Immature natural killer cell (primary cell): ENCODE results near the gene ZNF367. TPM values are rescaled to one million over a fixed set of nuclear protein-coding genes. Genes with fewer than 3 reads are reported as not detected.
A peak's percentile ranks its signal among the peaks of the same experiment; 100 is the strongest.

Source experiments
- DNase-seq, 3 donors: peaks; one replicate each; pipeline ENCODE4 v3.0.0; 2022; ENCODE audit warnings: mixed read lengths in 1 of 3
- H3K27ac Mint-ChIP-seq, 6 donors: one replicate each; pipeline ENCODE4 v1.8.0; 2020; ENCODE audit warnings: mixed read lengths in 6 of 6, mild to moderate bottlenecking in 5 of 6, inconsistent platforms in 4 of 6, moderate library complexity in 3 of 6
- H3K27me3 Mint-ChIP-seq, 3 donors: one replicate each; pipeline ENCODE4 v1.8.0; 2020 to 2021; ENCODE audit warnings: low read depth in 3 of 3, mild to moderate bottlenecking in 3 of 3, mixed read lengths in 3 of 3, moderate library complexity in 3 of 3, inconsistent platforms in 1 of 3
- H3K36me3 Mint-ChIP-seq, 3 donors: one replicate each; pipeline ENCODE4 v1.8.0; 2020; ENCODE audit warnings: mixed read lengths in 3 of 3, inconsistent platforms in 2 of 3, mild to moderate bottlenecking in 2 of 3
- H3K4me1 Mint-ChIP-seq, 2 donors: one replicate each; pipeline ENCODE4 v1.8.0; 2020; ENCODE audit warnings: inconsistent platforms in 2 of 2, mild to moderate bottlenecking in 2 of 2, mixed read lengths in 2 of 2, moderate library complexity in 1 of 2
- H3K4me3 Mint-ChIP-seq, 5 donors: one replicate each; pipeline ENCODE4 v1.8.0; 2020; ENCODE audit warnings: mild to moderate bottlenecking in 5 of 5, mixed read lengths in 5 of 5, inconsistent platforms in 3 of 5, moderate library complexity in 3 of 5
- H3K9me3 Mint-ChIP-seq, 6 donors: one replicate each; pipeline ENCODE4 v1.8.0; 2020; ENCODE audit warnings: mild to moderate bottlenecking in 6 of 6, mixed read lengths in 6 of 6, inconsistent platforms in 4 of 6, moderate library complexity in 3 of 6
- polyA plus RNA-seq, 3 donors: library from polyadenylated mRNA; unstranded; fragments of 300-500 nt; fragmentation: Illumina TruSeq; gene quantifications; one replicate each; pipeline ENCODE4 v1.2.3, GENCODE V29; 2021

ZNF367 gene
- 1 to 10 TPM in 1 of 3 donors, under 1 TPM in 2; 0.84 to 1.0 (median 0.84) TPM for polyA plus RNA-seq

DNA sequence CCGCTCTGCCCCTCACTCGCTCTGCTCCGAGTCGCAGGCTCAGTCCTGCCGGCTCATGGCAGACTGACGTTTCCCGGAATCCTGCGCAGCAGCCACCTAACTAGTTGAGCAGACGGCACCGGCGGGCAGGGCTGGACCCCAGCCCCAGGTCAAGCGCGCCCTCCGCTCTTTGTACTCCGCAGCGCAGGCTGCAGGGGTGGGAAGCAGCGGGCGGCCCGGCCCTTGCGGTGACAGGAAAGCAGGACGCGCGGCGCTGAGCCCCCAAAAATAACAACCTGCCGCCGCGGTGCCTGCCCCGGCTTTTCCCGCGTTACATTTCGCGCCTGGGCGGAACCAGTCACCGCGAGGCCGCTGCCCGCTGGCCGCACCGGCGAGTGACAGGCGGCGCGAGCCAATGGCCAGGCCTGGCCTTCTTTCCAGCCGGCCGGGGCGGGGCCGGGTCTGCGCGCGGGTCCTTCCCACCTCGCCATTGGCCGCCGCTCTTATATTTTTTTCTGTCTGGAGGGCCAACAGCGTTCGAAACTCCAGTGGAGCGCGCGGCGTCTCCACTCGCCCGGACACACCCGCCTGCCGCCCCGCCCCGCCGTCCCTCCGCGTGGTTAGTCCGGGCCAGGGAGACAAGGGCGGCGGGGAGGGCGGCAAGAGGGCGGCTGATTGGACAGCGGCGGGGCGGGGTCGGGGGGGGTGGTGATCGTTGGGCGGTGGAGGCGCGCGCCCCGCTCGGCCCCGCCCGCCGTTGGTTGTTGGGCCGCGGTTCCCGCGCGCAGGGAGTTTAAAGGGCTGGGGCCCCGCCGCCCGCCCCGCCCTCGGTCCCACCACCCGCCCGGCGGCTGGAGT, at the start of gene ZNF367:
ZNF367 (minus strand) TSS at position 288 of the 837 bp plus-strand sequence. CDS start 338 bp downstream, outside the sequence.
- H3K27me3 Mint-ChIP-seq, result peaks cover 10 to 17% (median 14%) of the 10 kb centered on the region in 3 donors
- peak; percentile 92 to 94 (median 93) for DNase-seq
- H3K27ac Mint-ChIP-seq, result peak within 1 kb of the TSS; percentile 91 to 99 (median 98)
- peaks cover 32 to 38% of the 10 kb centered on the region in 2 donors for H3K4me1 Mint-ChIP-seq
- H3K9me3 Mint-ChIP-seq, result no peaks in the 10 kb centered on the region
- H3K4me3 Mint-ChIP-seq, result peak within 1 kb of the TSS; percentile 90 to 95 (median 93)
- H3K36me3 Mint-ChIP-seq, result no peaks in the 10 kb centered on the region

DNA sequence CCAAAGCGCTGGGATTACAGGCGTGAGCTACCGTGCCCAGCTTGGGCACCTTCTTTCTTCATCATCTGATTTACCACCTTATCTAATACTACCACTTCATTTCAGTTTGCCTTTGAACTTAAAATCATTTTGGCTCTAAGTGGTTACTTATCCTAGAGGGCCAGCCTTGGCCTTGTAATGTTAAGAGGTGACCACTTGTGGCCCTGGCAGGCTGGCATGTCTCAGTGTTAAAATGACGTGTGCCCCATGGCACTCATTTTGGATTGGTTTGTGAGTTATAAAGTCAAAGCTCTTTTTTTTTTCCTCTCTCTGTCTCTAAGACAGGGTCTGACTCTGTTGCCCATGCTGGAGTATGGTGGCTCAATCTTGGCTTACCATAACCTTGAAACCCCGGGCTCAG, 49.6 kb upstream of the ZNF367 start:
- no peak for DNase-seq
- Mint-ChIP-seq H3K4me3 (no peak overlapping the region), H3K27ac (no peak overlapping the region), H3K36me3 (peaks cover 11 to 33% (median 13%) of the 10 kb centered on the region in 3 donors), H3K4me1 (no peaks in the 10 kb centered on the region), H3K9me3 (no peaks in the 10 kb centered on the region), H3K27me3 (no peaks in the 10 kb centered on the region)

DNA sequence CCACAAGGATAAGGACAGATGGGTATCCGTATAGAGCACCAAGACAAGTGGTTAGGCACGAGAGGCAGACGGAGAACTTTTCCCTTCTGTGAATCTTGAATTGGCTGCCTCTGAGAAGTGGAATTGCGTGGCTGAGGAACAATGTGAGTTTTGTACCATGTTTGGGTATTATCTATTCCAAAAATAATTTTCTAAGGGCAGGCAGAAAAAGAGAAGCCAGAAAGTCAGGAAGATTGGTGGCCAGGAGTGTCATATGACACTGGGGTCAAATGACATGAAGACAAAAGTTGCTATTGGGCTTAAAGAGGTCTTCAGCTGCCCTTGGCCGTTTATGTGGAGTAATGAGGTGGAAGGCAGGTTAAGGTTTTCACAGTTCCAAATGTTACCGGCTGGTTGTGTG, 46.3 kb upstream of the ZNF367 start:
- Mint-ChIP-seq H3K27ac (no peak overlapping the region), H3K27me3 (no peaks in the 10 kb centered on the region), H3K9me3 (no peaks in the 10 kb centered on the region), H3K36me3 (peaks cover 5 to 34% (median 13%) of the 10 kb centered on the region in 3 donors), H3K4me1 (no peaks in the 10 kb centered on the region), H3K4me3 (no peak overlapping the region)
- DNase-seq, result no peak

- no peak overlapping the region for H3K27ac Mint-ChIP-seq
- H3K9me3 Mint-ChIP-seq, result no peaks in the 10 kb centered on the region
- DNase-seq, result no peak
- peaks cover 5 to 34% (median 13%) of the 10 kb centered on the region in 3 donors for H3K36me3 Mint-ChIP-seq
- no peaks in the 10 kb centered on the region for H3K4me1 Mint-ChIP-seq
- no peak overlapping the region for H3K4me3 Mint-ChIP-seq
- no peaks in the 10 kb centered on the region for H3K27me3 Mint-ChIP-seq
Measured at GRCh38 chr9:96462541-96462940, 44.4 kb upstream of the ZNF367 start.

DNA sequence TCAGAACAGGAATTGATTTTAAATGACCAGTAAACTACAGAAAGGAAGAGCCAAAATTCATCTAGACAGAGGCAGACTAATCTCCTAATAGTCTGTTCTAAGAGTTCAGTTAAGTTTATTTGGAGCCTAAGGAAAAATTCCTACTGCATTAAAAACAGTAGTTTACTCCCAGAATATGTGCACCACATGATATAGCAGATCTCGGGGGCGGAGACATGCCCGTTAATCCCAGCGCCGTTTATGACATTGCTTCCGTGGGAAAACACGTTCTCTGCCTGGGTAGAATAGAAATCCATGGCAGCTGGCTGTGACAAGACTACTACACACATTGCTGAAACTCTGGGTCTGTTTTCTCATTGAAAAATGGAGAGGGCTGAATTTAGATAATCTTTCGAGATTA, 43.2 kb upstream of the ZNF367 start:
- H3K4me1 Mint-ChIP-seq, result no peaks in the 10 kb centered on the region
- H3K4me3 Mint-ChIP-seq, result no peak overlapping the region
- no peak overlapping the region for H3K27ac Mint-ChIP-seq
- DNase-seq, result no peak
- H3K27me3 Mint-ChIP-seq, result no peaks in the 10 kb centered on the region
- H3K36me3 Mint-ChIP-seq, result peaks cover 5 to 33% (median 10%) of the 10 kb centered on the region in 3 donors
- no peaks in the 10 kb centered on the region for H3K9me3 Mint-ChIP-seq

DNA sequence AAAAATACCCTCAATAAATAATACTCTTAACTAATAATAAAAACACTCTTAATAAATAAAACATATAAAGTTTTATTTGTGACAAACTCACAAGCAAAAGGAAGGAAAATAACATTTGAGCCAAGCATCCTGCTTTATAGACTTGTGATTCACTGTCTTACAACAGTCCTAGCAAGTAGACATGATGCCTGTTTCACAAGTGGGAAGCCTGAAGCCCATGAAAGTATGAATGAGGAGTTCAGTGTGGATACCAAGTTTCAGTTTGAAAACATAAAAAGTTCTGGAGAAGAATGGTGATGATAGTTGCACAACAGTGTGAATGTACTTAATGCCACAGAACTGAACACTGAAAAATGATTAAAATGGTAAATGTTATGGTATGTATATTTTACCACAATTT, 42.7 kb upstream of the ZNF367 start:
- Mint-ChIP-seq H3K27ac (no peak overlapping the region), H3K36me3 (peaks cover 4 to 28% (median 10%) of the 10 kb centered on the region in 3 donors)
- no peak for DNase-seq

DNA sequence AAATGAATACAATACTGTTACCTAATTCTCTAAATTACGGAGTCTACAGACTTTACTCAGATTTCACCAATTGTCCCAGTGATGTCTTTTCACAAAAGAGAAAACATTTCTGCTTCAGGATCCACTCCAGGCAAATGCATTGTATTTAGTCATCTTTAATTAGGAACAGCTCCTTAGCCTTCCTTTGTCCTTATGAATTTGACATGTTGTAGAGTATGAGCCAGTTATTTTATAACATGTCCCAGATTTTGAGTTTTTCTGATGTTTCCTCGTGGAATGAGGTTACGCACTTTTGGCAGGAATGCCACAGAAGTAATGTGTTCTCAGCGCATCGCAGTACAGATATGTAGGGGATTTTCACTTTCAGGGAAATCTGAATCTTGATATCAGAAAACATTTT, 42.3 kb upstream of the ZNF367 start:
- H3K9me3 Mint-ChIP-seq, result no peaks in the 10 kb centered on the region
- H3K27me3 Mint-ChIP-seq, result no peaks in the 10 kb centered on the region
- H3K4me3 Mint-ChIP-seq, result no peak overlapping the region
- H3K4me1 Mint-ChIP-seq, result no peaks in the 10 kb centered on the region
- no peak overlapping the region for H3K27ac Mint-ChIP-seq
- no peak for DNase-seq
- peaks cover under 1 to 24% (median 6%) of the 10 kb centered on the region in 3 donors for H3K36me3 Mint-ChIP-seq

More for the DNA sequence above, 42.7 kb upstream of the ZNF367 start:
- Mint-ChIP-seq H3K4me1 (no peaks in the 10 kb centered on the region), H3K27me3 (no peaks in the 10 kb centered on the region), H3K9me3 (no peaks in the 10 kb centered on the region), H3K4me3 (no peak overlapping the region)

- no peak overlapping the region for H3K4me3 Mint-ChIP-seq
- no peak for DNase-seq
- H3K4me1 Mint-ChIP-seq, result no peaks in the 10 kb centered on the region
- peak overlapping the region in 1 of 6 donors; percentile 45 for H3K27ac Mint-ChIP-seq
- peaks cover 0 to 19% (median 5%) of the 10 kb centered on the region in 3 donors for H3K36me3 Mint-ChIP-seq
- no peaks in the 10 kb centered on the region for H3K27me3 Mint-ChIP-seq
- H3K9me3 Mint-ChIP-seq, result no peaks in the 10 kb centered on the region
Measured at GRCh38 chr9:96459268-96460007, 41.3 kb upstream of the ZNF367 start.

GRCh38 chr9:96458226-96458625, 40.1 kb upstream of the ZNF367 start:
- no peak overlapping the region for H3K4me3 Mint-ChIP-seq
- no peaks in the 10 kb centered on the region for H3K9me3 Mint-ChIP-seq
- DNase-seq, result no peak
- H3K36me3 Mint-ChIP-seq, result peaks cover 0 to 19% (median 8%) of the 10 kb centered on the region in 3 donors
- H3K27me3 Mint-ChIP-seq, result no peaks in the 10 kb centered on the region
- no peak overlapping the region for H3K27ac Mint-ChIP-seq
- H3K4me1 Mint-ChIP-seq, result no peaks in the 10 kb centered on the region

- Mint-ChIP-seq H3K9me3 (no peaks in the 10 kb centered on the region), H3K4me1 (peaks cover 0 to 4% of the 10 kb centered on the region in 2 donors), H3K27me3 (peaks cover 0 to 2% (median 0%) of the 10 kb centered on the region in 3 donors), H3K4me3 (no peak overlapping the region), H3K27ac (no peak overlapping the region), H3K36me3 (peaks cover 0 to 19% (median 8%) of the 10 kb centered on the region in 3 donors)
- no peak for DNase-seq
Measured at GRCh38 chr9:96457266-96457665, 39.1 kb upstream of the ZNF367 start.

DNA sequence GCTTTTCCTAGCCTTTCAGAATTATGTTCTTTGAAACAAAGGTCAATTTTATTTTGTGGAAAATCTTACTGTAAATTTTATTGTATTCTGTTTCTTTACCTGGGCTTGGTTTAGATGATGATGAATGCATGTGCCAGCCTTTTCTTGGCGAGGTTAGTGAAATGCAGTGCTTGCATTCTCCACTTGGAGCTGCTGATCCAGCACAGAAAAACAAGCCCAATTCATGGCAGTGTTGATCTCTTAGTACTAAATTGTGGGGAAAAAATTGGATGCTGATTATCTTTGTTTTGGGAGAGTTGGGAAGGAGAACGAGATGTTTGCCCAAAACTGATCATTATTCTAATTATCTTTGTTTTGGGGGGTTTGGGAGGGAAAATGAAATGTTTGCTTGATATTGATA, 35.5 kb upstream of the ZNF367 start:
- Mint-ChIP-seq H3K9me3 (no peaks in the 10 kb centered on the region), H3K4me1 (peaks cover 14 to 18% of the 10 kb centered on the region in 2 donors), H3K4me3 (no peak overlapping the region), H3K27me3 (peaks cover 2 to 8% (median 2%) of the 10 kb centered on the region in 3 donors), H3K36me3 (peaks cover 0 to 8% (median 3%) of the 10 kb centered on the region in 3 donors), H3K27ac (no peak overlapping the region)
- no peak for DNase-seq

- Mint-ChIP-seq H3K27ac (peak overlapping the region; percentile 9 to 80 (median 71)), H3K4me1 (peaks cover 14 to 18% of the 10 kb centered on the region in 2 donors), H3K36me3 (peaks cover 0 to 4% (median 3%) of the 10 kb centered on the region in 3 donors), H3K9me3 (no peaks in the 10 kb centered on the region), H3K4me3 (peak overlapping the region; percentile 83 to 89 (median 88)), H3K27me3 (peaks cover 2 to 8% (median 2%) of the 10 kb centered on the region in 3 donors)
- peak; percentile 16 to 22 (median 17) for DNase-seq
Measured at GRCh38 chr9:96450613-96451528, 32.7 kb upstream of the ZNF367 start.
